Measurements from ENCODE around the gene TNRC6A. TPM values are rescaled to one million over a fixed set of nuclear protein-coding genes. Genes with fewer than 3 reads are reported as not detected.

TNRC6A gene
- total RNA-seq, 2 experiments from 2014 or later, result 38.1 to 60.3 TPM

GRCh38 chr16:24821129-24821528 lies 91.7 kb downstream of the TNRC6A start:
- Histone ChIP-seq H3K4me2 (ENCODE audit: low read length) (no peak overlapping the region), H3K9me3 (ENCODE audit: low read length) (no peaks in the 10 kb centered on the region), H3K36me3 (ENCODE audit: insufficient read depth, low read length) (peaks cover 97% of the 10 kb centered on the region), H3K79me2 (ENCODE audit: insufficient read depth, low read depth, low read length) (no peaks in the 10 kb centered on the region), H4K20me1 (ENCODE audit: insufficient read depth, low read length) (no peaks in the 10 kb centered on the region), H3K9me2 (ENCODE audit: insufficient read depth, low read length) (no peaks in the 10 kb centered on the region), H3K4me1 (ENCODE audit: insufficient read depth, low read length, poor library complexity, severe bottlenecking) (no peaks in the 10 kb centered on the region), H3K27ac (ENCODE audit: low read depth, low read length, poor library complexity, severe bottlenecking) (no peak overlapping the region), H2AFZ (ENCODE audit: low read length) (no peak overlapping the region), H3K4me3 (ENCODE audit: low read depth, low read length, poor library complexity, severe bottlenecking) (no peak overlapping the region)
- BruUV-seq (replicated peaks), result no TSS peak
- TF ChIP-seq, protein P1, sequence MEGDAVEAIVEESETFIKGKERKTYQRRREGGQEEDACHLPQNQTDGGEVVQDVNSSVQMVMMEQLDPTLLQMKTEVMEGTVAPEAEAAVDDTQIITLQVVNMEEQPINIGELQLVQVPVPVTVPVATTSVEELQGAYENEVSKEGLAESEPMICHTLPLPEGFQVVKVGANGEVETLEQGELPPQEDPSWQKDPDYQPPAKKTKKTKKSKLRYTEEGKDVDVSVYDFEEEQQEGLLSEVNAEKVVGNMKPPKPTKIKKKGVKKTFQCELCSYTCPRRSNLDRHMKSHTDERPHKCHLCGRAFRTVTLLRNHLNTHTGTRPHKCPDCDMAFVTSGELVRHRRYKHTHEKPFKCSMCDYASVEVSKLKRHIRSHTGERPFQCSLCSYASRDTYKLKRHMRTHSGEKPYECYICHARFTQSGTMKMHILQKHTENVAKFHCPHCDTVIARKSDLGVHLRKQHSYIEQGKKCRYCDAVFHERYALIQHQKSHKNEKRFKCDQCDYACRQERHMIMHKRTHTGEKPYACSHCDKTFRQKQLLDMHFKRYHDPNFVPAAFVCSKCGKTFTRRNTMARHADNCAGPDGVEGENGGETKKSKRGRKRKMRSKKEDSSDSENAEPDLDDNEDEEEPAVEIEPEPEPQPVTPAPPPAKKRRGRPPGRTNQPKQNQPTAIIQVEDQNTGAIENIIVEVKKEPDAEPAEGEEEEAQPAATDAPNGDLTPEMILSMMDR (conservative IDR thresholded peaks at IDR 0.05; ENCODE audit: low read length), result no peak
- TF ChIP-seq EZH2phosphoT487 (IDR thresholded peaks at IDR 0.05; ENCODE audit: borderline replicate concordance, low read depth, low read length), result no peak
- ChIA-PET POLR2A (interaction anchor here (0.8 kb wide), 1 partner anchor 20 kb away, joined by 3 read pairs; no protein-coding TSS in a partner anchor), CTCF (ENCODE audit: unreplicated experiment) (no interaction called here)
- DNase-seq (ENCODE audit: low spot score), result no peak
- intact Hi-C loops (cut with micrococcal nuclease; ENCODE audit: unreplicated experiment), result no loop called here

DNA sequence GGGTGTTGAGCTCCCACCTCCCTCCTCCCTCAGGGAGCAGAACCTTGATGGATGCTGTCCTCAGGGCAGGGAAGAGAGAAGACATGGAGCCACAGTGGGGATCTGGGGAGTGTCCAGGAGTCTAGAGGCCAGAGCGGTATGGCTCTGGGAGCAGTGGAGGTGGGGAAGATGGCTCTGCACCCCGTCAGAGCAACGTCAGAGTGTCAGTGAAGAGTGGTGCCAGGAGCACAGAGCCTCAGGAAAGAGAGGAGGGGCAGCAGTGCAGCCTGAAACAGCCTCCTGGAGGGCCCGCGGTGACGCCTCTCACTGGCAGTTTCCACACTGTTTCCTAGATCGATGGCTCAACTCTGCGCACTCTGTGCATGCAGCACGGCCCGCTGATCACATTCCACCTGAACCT lies 93.1 kb downstream of the TNRC6A start:
- Histone ChIP-seq H2AFZ (ENCODE audit: low read length) (no peak overlapping the region), H3K4me1 (ENCODE audit: insufficient read depth, low read length, poor library complexity, severe bottlenecking) (no peaks in the 10 kb centered on the region), H3K4me3 (ENCODE audit: low read depth, low read length, poor library complexity, severe bottlenecking) (no peak overlapping the region), H4K20me1 (ENCODE audit: insufficient read depth, low read length) (no peaks in the 10 kb centered on the region), H3K79me2 (ENCODE audit: insufficient read depth, low read depth, low read length) (no peaks in the 10 kb centered on the region), H3K4me2 (ENCODE audit: low read length) (no peak overlapping the region), H3K9me3 (ENCODE audit: low read length) (no peaks in the 10 kb centered on the region), H3K9me2 (ENCODE audit: insufficient read depth, low read length) (no peaks in the 10 kb centered on the region), H3K36me3 (ENCODE audit: insufficient read depth, low read length) (peaks cover 97% of the 10 kb centered on the region), H3K27ac (ENCODE audit: low read depth, low read length, poor library complexity, severe bottlenecking) (no peak overlapping the region)
- TF ChIP-seq EZH2phosphoT487 (IDR thresholded peaks at IDR 0.05; ENCODE audit: borderline replicate concordance, low read depth, low read length), result no peak
- TF ChIP-seq, protein P1 (conservative IDR thresholded peaks at IDR 0.05; ENCODE audit: low read length), result no peak
- ChIA-PET CTCF (ENCODE audit: unreplicated experiment) (no interaction called here), POLR2A (interaction anchor here (0.5 kb wide), 1 partner anchor 97 kb away, joined by 4 read pairs; no protein-coding TSS in a partner anchor)
- no TSS peak for BruUV-seq (replicated peaks)
- intact Hi-C loops (cut with micrococcal nuclease; ENCODE audit: unreplicated experiment), result no loop called here
- DNase-seq (ENCODE audit: low spot score), result no peak

DNA sequence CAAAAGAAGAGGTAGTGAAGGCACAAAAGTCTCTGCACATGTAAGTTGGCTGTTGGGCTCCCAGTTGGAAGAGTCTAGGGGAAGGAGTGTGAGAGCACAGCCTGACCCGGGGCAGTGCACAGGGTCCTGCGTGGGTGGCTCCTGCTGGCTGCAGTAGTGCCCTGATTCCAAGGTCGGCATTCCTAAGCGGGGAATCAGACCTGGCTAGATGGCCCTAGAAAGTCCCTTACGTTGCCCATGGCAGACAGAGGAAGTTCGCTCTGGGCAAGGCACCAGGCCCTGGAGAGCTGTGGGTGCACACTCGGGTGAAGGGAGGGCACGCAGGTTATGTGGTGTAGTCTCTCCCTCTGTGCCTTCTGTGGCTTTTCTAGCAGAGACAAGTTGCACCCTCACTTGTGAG lies 93.5 kb downstream of the TNRC6A start:
- Histone ChIP-seq H3K9me3 (ENCODE audit: low read length) (no peaks in the 10 kb centered on the region), H3K4me3 (ENCODE audit: low read depth, low read length, poor library complexity, severe bottlenecking) (no peak overlapping the region), H2AFZ (ENCODE audit: low read length) (no peak overlapping the region), H3K4me1 (ENCODE audit: insufficient read depth, low read length, poor library complexity, severe bottlenecking) (no peaks in the 10 kb centered on the region), H3K9me2 (ENCODE audit: insufficient read depth, low read length) (no peaks in the 10 kb centered on the region), H3K27ac (ENCODE audit: low read depth, low read length, poor library complexity, severe bottlenecking) (no peak overlapping the region), H3K79me2 (ENCODE audit: insufficient read depth, low read depth, low read length) (no peaks in the 10 kb centered on the region), H3K4me2 (ENCODE audit: low read length) (no peak overlapping the region), H4K20me1 (ENCODE audit: insufficient read depth, low read length) (no peaks in the 10 kb centered on the region), H3K36me3 (ENCODE audit: insufficient read depth, low read length) (peaks cover 97% of the 10 kb centered on the region)
- TF ChIP-seq, protein P1 (conservative IDR thresholded peaks at IDR 0.05; ENCODE audit: low read length), result no peak
- intact Hi-C loops (cut with micrococcal nuclease; ENCODE audit: unreplicated experiment), result no loop called here
- POLR2A ChIA-PET, result interaction anchor here (0.5 kb wide), 1 partner anchor 98 kb away, joined by 4 read pairs; no protein-coding TSS in a partner anchor
- DNase-seq (ENCODE audit: low spot score), result no peak
- CTCF ChIA-PET (ENCODE audit: unreplicated experiment), result no interaction called here
- no TSS peak for BruUV-seq (replicated peaks)

Measured in OCI-LY7 (cell line).